ENCODE measurements around the gene FKBP4. TPM values are rescaled to one million over a fixed set of nuclear protein-coding genes. Genes with fewer than 3 reads are reported as not detected.

Gene FKBP4
- total RNA-seq, 1 donor from 2014 or later = 81.6 TPM

GRCh38 chr12:2824541-2824940 lies 29.8 kb downstream of the FKBP4 start:
- DNase-seq (ENCODE audit: low read depth) (no peak), FAIRE-seq (no peak)
- no peak for TF ChIP-seq CTCF (IDR thresholded peaks at IDR 0.05; ENCODE audit: insufficient read depth, low read length, severe bottlenecking)
- Histone ChIP-seq H3K27me3 (ENCODE audit: control insufficient read depth, insufficient read depth, low read length) (no peaks in the 10 kb centered on the region), H3K4me3 (ENCODE audit: low read depth, low read length) (no peak overlapping the region), H3K36me3 (ENCODE audit: control insufficient read depth, insufficient read depth, low read length) (peaks cover 31% of the 10 kb centered on the region)

- FAIRE-seq (no peak), DNase-seq (ENCODE audit: low read depth) (no peak)
- Histone ChIP-seq H3K27me3 (ENCODE audit: control insufficient read depth, insufficient read depth, low read length) (no peaks in the 10 kb centered on the region), H3K4me3 (ENCODE audit: low read depth, low read length) (no peak overlapping the region), H3K36me3 (ENCODE audit: control insufficient read depth, insufficient read depth, low read length) (peaks cover 29% of the 10 kb centered on the region)
- no peak for TF ChIP-seq CTCF (IDR thresholded peaks at IDR 0.05; ENCODE audit: insufficient read depth, low read length, severe bottlenecking)
Measured at GRCh38 chr12:2825132-2825531, 30.4 kb downstream of the FKBP4 start.

GRCh38 chr12:2826036-2826435 lies 31.3 kb downstream of the FKBP4 start:
- FAIRE-seq (no peak), DNase-seq (ENCODE audit: low read depth) (no peak)
- peaks cover 29% of the 10 kb centered on the region for H3K36me3 ChIP-seq (ENCODE audit: control insufficient read depth, insufficient read depth, low read length)
- TF ChIP-seq CTCF (IDR thresholded peaks at IDR 0.05; ENCODE audit: insufficient read depth, low read length, severe bottlenecking) = no peak
- no peaks in the 10 kb centered on the region for H3K27me3 ChIP-seq (ENCODE audit: control insufficient read depth, insufficient read depth, low read length)
- no peak overlapping the region for H3K4me3 ChIP-seq (ENCODE audit: low read depth, low read length)

- H3K36me3 ChIP-seq (ENCODE audit: control insufficient read depth, insufficient read depth, low read length) = peaks cover 26% of the 10 kb centered on the region
- TF ChIP-seq CTCF (IDR thresholded peaks at IDR 0.05; ENCODE audit: insufficient read depth, low read length, severe bottlenecking) = no peak
- no peak overlapping the region for H3K4me3 ChIP-seq (ENCODE audit: low read depth, low read length)
- DNase-seq (ENCODE audit: low read depth) (no peak), FAIRE-seq (no peak)
- no peaks in the 10 kb centered on the region for H3K27me3 ChIP-seq (ENCODE audit: control insufficient read depth, insufficient read depth, low read length)
Measured at GRCh38 chr12:2826721-2827515, 32.1 kb downstream of the FKBP4 start.

GRCh38 chr12:2829275-2829674 lies 34.5 kb downstream of the FKBP4 start:
- no peak for DNase-seq (ENCODE audit: low read depth)
- Histone ChIP-seq H3K4me3 (ENCODE audit: low read depth, low read length) (no peak overlapping the region), H3K36me3 (ENCODE audit: control insufficient read depth, insufficient read depth, low read length) (peaks cover 16% of the 10 kb centered on the region), H3K27me3 (ENCODE audit: control insufficient read depth, insufficient read depth, low read length) (no peaks in the 10 kb centered on the region)
- TF ChIP-seq CTCF (IDR thresholded peaks at IDR 0.05; ENCODE audit: insufficient read depth, low read length, severe bottlenecking) = no peak
- FAIRE-seq = no peak

Data from bronchial epithelial cell (primary cell).